Measurements from ENCODE around the gene FAM216B. TPM values are rescaled to one million over a fixed set of nuclear protein-coding genes. Genes with fewer than 3 reads are reported as not detected.

The FAM216B gene
- polyA plus RNA-seq, 1 donor (not counting 4 experiments of a cell fraction or from before 2014, with no cell fraction given): not detected

- Histone ChIP-seq H4K20me1 (ENCODE audit: control insufficient read depth, extremely low read depth, insufficient read depth, low read length) (no peaks in the 10 kb centered on the region), H3K27ac (ENCODE audit: control insufficient read depth, insufficient read depth, low read length) (no peak overlapping the region), H3K36me3 (ENCODE audit: control insufficient read depth in 2 of 2, extremely low read depth in 1 of 2, insufficient read depth in 2 of 2, low read length in 2 of 2) (no peaks in the 10 kb centered on the region), H3K9me3 (ENCODE audit: control insufficient read depth, low read depth, low read length) (no peaks in the 10 kb centered on the region), H3K4me3 (ENCODE audit: control insufficient read depth in 2 of 3, extremely low read depth in 1 of 3, insufficient read depth in 2 of 3, low read depth in 1 of 3, low read length in 3 of 3) (no peak overlapping the region), H3K9me1 (ENCODE audit: control insufficient read depth, extremely low read depth, insufficient read depth, low read length) (no peaks in the 10 kb centered on the region), H3K79me2 (ENCODE audit: control insufficient read depth, insufficient read depth, low read length) (no peaks in the 10 kb centered on the region), H3K9ac (ENCODE audit: control insufficient read depth, extremely low read depth, insufficient read depth, low read length) (no peak overlapping the region), H3K4me2 (ENCODE audit: control insufficient read depth, extremely low read depth, insufficient read depth, low read depth, low read length) (no peak overlapping the region), H2AFZ (ENCODE audit: control insufficient read depth, low read length) (no peak overlapping the region), H3K4me1 (ENCODE audit: control insufficient read depth, extremely low read depth, insufficient read depth, low read length) (no peaks in the 10 kb centered on the region), H3K27me3 (ENCODE audit: control insufficient read depth, extremely low read depth, insufficient read depth, low read length) (no peaks in the 10 kb centered on the region)
- TF ChIP-seq CTCF (optimal IDR thresholded peaks at IDR 0.05 in 1 of 3, IDR thresholded peaks at IDR 0.05 in 1 of 3, conservative IDR thresholded peaks at IDR 0.05 in 1 of 3; ENCODE audit: extremely low read depth in 1 of 3, insufficient read depth in 2 of 3, low read length in 3 of 3): no peak
- no peak for TF ChIP-seq EZH2 (IDR thresholded peaks at IDR 0.05; ENCODE audit: low read length)
- no peak for FAIRE-seq
- dilution Hi-C loops (cut with MboI; ENCODE audit: extremely low pct_ligation_motif_present, low sequenced_read_pairs): no loop called here
- no peak for DNase-seq (ENCODE audit: low read depth, low spot score)
Observed at GRCh38 chr13:42752731-42753130, 28.7 kb upstream of the FAM216B start.

- H3K79me2 ChIP-seq (ENCODE audit: control insufficient read depth, insufficient read depth, low read length): no peaks in the 10 kb centered on the region
- H4K20me1 ChIP-seq (ENCODE audit: control insufficient read depth, extremely low read depth, insufficient read depth, low read length): no peaks in the 10 kb centered on the region
- H3K9me1 ChIP-seq (ENCODE audit: control insufficient read depth, extremely low read depth, insufficient read depth, low read length): no peaks in the 10 kb centered on the region
- DNase-seq (ENCODE audit: low read depth, low spot score): no peak
- H3K4me2 ChIP-seq (ENCODE audit: control insufficient read depth, extremely low read depth, insufficient read depth, low read depth, low read length): no peak overlapping the region
- FAIRE-seq: no peak
- H3K4me1 ChIP-seq (ENCODE audit: control insufficient read depth, extremely low read depth, insufficient read depth, low read length): peaks cover 3% of the 10 kb centered on the region
- H3K27me3 ChIP-seq (ENCODE audit: control insufficient read depth, extremely low read depth, insufficient read depth, low read length): no peaks in the 10 kb centered on the region
- dilution Hi-C loops (cut with MboI; ENCODE audit: extremely low pct_ligation_motif_present, low sequenced_read_pairs): no loop called here
- no peak overlapping the region for H3K27ac ChIP-seq (ENCODE audit: control insufficient read depth, insufficient read depth, low read length)
- H3K9me3 ChIP-seq (ENCODE audit: control insufficient read depth, low read depth, low read length): no peaks in the 10 kb centered on the region
- H3K4me3 ChIP-seq (ENCODE audit: control insufficient read depth in 2 of 3, extremely low read depth in 1 of 3, insufficient read depth in 2 of 3, low read depth in 1 of 3, low read length in 3 of 3): no peak overlapping the region
- no peak overlapping the region for H2AFZ ChIP-seq (ENCODE audit: control insufficient read depth, low read length)
- H3K36me3 ChIP-seq (ENCODE audit: control insufficient read depth in 2 of 2, extremely low read depth in 1 of 2, insufficient read depth in 2 of 2, low read length in 2 of 2): no peaks in the 10 kb centered on the region
- no peak overlapping the region for H3K9ac ChIP-seq (ENCODE audit: control insufficient read depth, extremely low read depth, insufficient read depth, low read length)
- TF ChIP-seq CTCF (optimal IDR thresholded peaks at IDR 0.05 in 1 of 3, IDR thresholded peaks at IDR 0.05 in 1 of 3, conservative IDR thresholded peaks at IDR 0.05 in 1 of 3; ENCODE audit: extremely low read depth in 1 of 3, insufficient read depth in 2 of 3, low read length in 3 of 3): no peak
- TF ChIP-seq EZH2 (IDR thresholded peaks at IDR 0.05; ENCODE audit: low read length): no peak
Observed at GRCh38 chr13:42753697-42754096, 27.7 kb upstream of the FAM216B start.

Data from keratinocyte (primary cell).